ENCODE measurements around the gene ZNF14. TPM values are rescaled to one million over a fixed set of nuclear protein-coding genes. Genes with fewer than 3 reads are reported as not detected.

Gene ZNF14
- total and polyA plus RNA-seq, 2 of the 4 experiments (the other 2 are of a cell fraction) = 1.2 to 5.4 TPM

- TF ChIP-seq RCOR1 (IDR thresholded peaks at IDR 0.05; ENCODE audit: insufficient replicate concordance, low read length) = no peak
- Histone ChIP-seq H3K4me2 (ENCODE audit: low read depth, low read length) (no peak overlapping the region), H3K9me3 (ENCODE audit: control insufficient read depth, insufficient read depth, low read length) (peaks cover 44% of the 10 kb centered on the region), H2BK15ac (ENCODE audit: low read depth, low read length) (no peak overlapping the region), H3K14ac (replicated peaks; ENCODE audit: low read depth, low read length) (no peak overlapping the region), H4K91ac (ENCODE audit: insufficient read depth, low read depth, low read length) (no peak overlapping the region), H2BK5ac (ENCODE audit: low read depth, low read length, poor library complexity, severe bottlenecking) (no peak overlapping the region), H3K79me1 (ENCODE audit: low read depth in 1 of 2, low read length in 2 of 2) (peaks cover 1 to 7% of the 10 kb centered on the region in 2 experiments; a peak in 3 of 4 replicates), H2AFZ (replicated peaks; ENCODE audit: low read length, poor library complexity) (no peak overlapping the region), H4K5ac (ENCODE audit: low read depth, low read length) (no peak overlapping the region), H2BK120ac (ENCODE audit: low read depth, low read length) (no peak overlapping the region), H3K4ac (ENCODE audit: low read depth, low read length) (no peak overlapping the region), H4K20me1 (ENCODE audit: insufficient read depth, low read length) (no peaks in the 10 kb centered on the region), H2BK20ac (ENCODE audit: low read depth, low read length) (no peak overlapping the region), H3K56ac (ENCODE audit: extremely low read depth, insufficient read depth, low read length) (no peak overlapping the region), H3K27me3 (ENCODE audit: control insufficient read depth, insufficient read depth, low read length) (no peaks in the 10 kb centered on the region), H3K27ac (ENCODE audit: insufficient read depth, low read length) (no peak overlapping the region), H3K36me3 (ENCODE audit: control insufficient read depth, insufficient read depth, low read length) (peaks cover 7% of the 10 kb centered on the region; the same call in 1 of the 2 replicates), H3K4me1 (ENCODE audit: control insufficient read depth, insufficient read depth, low read length) (no peaks in the 10 kb centered on the region), H3K9me1 (ENCODE audit: insufficient read depth, low read length) (no peaks in the 10 kb centered on the region), H4K8ac (ENCODE audit: low read depth in 2 of 2, low read length in 2 of 2) (no peak overlapping the region), H3K18ac (ENCODE audit: low read depth, low read length) (no peak overlapping the region), H3K9ac (ENCODE audit: low read depth, low read length) (no peak overlapping the region), H2AK9ac (replicated peaks; ENCODE audit: low read depth, low read length, poor library complexity) (no peak overlapping the region), H3K23ac (ENCODE audit: low read depth, low read length) (no peak overlapping the region), H3K4me3 (ENCODE audit: insufficient read depth, low read depth, low read length) (no peak overlapping the region), H2AK5ac (ENCODE audit: low read depth, low read length) (no peak overlapping the region)
- no peak for ATAC-seq (ENCODE audit: low read depth)
- intact Hi-C loops (cut with micrococcal nuclease) (no loop called here), dilution Hi-C loops (cut with HindIII; ENCODE audit: low sequenced_read_pairs, unreplicated experiment) (no loop called here), in situ Hi-C loops (cut with MboI; ENCODE audit: low sequenced_read_pairs) (no loop called here)
- no TSS peak for BruUV-seq (replicated peaks)
- WGBS, 2 experiments (ENCODE audit: extremely low coverage in 2 of 2, insufficient read length in 1 of 2) = no CpG with 5 or more reads among the region's 2 CpGs
- ChIA-PET CTCF (no interaction called here), POLR2A (ENCODE audit: unreplicated experiment) (no interaction called here)
- DNase-seq = no peak
Observed at GRCh38 chr19:19721896-19722295, 11.0 kb downstream of the ZNF14 start.
